Naive thymus-derived CD4-positive, alpha-beta T cell (primary cell): ENCODE results near the gene RBM17. TPM values are rescaled to one million over a fixed set of nuclear protein-coding genes. Genes with fewer than 3 reads are reported as not detected.
"Not testable (repeated sequence)": the region's sequence is repeated elsewhere in the genome, so short reads cannot be mapped to it uniquely, and the experiment has no call there.

Source experiments
- ATAC-seq: fragments of 150-1000 bp; cut with Tn5 transposase; 2 replicates; pipeline ENCODE4 v1.10.0; 2021; ENCODE audit warnings: mild to moderate bottlenecking, moderate library complexity
- CTCF ChIA-PET: fragments of 350-600 bp; sonication (Branson Sonifier 250); formaldehyde crosslinking; loops from one replicate; lab custom pipeline; 2021; ENCODE audit warnings: antibody characterized with exemption; lab: Charles Lee
- POLR2A ChIA-PET: fragments of 350-600 bp; sonication (Branson Sonifier 250); formaldehyde crosslinking; loops from one replicate; lab custom pipeline; 2021; ENCODE audit warnings: antibody characterized with exemption, inconsistent platforms; lab: Charles Lee
- DNase-seq, 9 donors: peaks; one replicate each; pipeline versions ENCODE4 v3.0.0 to v3.0.0-alpha.2; 2020 to 2022; ENCODE audit warnings: mixed read lengths in 1 of 9
- H3K27ac ChIP-seq: one replicate; pipeline ENCODE4 v1.7.0; 2013; ENCODE audit warnings: mild to moderate bottlenecking, low read depth, low read length, moderate library complexity
- H3K27me3 ChIP-seq, 2 donors: one replicate each; pipeline ENCODE4 v1.7.0; 2013; ENCODE audit warnings: low read length in 2 of 2, mild to moderate bottlenecking in 2 of 2, moderate library complexity in 2 of 2; ENCODE audit not compliant: control insufficient read depth in 2 of 2, insufficient read depth in 2 of 2
- H3K36me3 ChIP-seq, 3 experiments: 1 replicate in 2 of 3; 2 replicates in 1 of 3; pipeline ENCODE4 v1.7.0; 2013; ENCODE audit warnings: low read length in 3 of 3, mild to moderate bottlenecking in 3 of 3, moderate library complexity in 1 of 3; ENCODE audit not compliant: insufficient read depth in 3 of 3, control insufficient read depth in 2 of 3
- H3K4me1 ChIP-seq, 2 donors: one replicate each; pipeline ENCODE4 v1.7.0; 2013; ENCODE audit warnings: low read length in 2 of 2, mild to moderate bottlenecking in 2 of 2, moderate library complexity in 1 of 2; ENCODE audit not compliant: control insufficient read depth in 2 of 2, insufficient read depth in 2 of 2
- H3K4me3 ChIP-seq: 2 replicates; pipeline ENCODE4 v1.7.0; 2013; ENCODE audit warnings: mild to moderate bottlenecking, low read length
- H3K9me3 ChIP-seq, 3 experiments: 1 replicate in 2 of 3; 2 replicates in 1 of 3; pipeline ENCODE4 v1.7.0; 2013; ENCODE audit warnings: low read length in 3 of 3; ENCODE audit not compliant: control insufficient read depth in 2 of 3
- H3K27ac Mint-ChIP-seq, 9 donors: one replicate each; pipeline ENCODE4 v1.8.0; 2020 to 2022; ENCODE audit warnings: mixed read lengths in 9 of 9, mild to moderate bottlenecking in 8 of 9, moderate library complexity in 5 of 9, inconsistent platforms in 2 of 9
- H3K27me3 Mint-ChIP-seq, 5 donors: one replicate each; pipeline ENCODE4 v1.8.0; 2021 to 2022; ENCODE audit warnings: mixed read lengths in 5 of 5, mild to moderate bottlenecking in 1 of 5
- H3K36me3 Mint-ChIP-seq, 5 donors: one replicate each; pipeline ENCODE4 v1.8.0; 2020 to 2022; ENCODE audit warnings: mixed read lengths in 5 of 5, mild to moderate bottlenecking in 3 of 5, inconsistent platforms in 1 of 5
- H3K4me1 Mint-ChIP-seq, 7 donors: one replicate each; pipeline ENCODE4 v1.8.0; 2020 to 2022; ENCODE audit warnings: mixed read lengths in 7 of 7, mild to moderate bottlenecking in 3 of 7, inconsistent platforms in 1 of 7
- H3K4me3 Mint-ChIP-seq, 10 donors: one replicate each; pipeline ENCODE4 v1.8.0; 2020 to 2022; ENCODE audit warnings: mild to moderate bottlenecking in 10 of 10, mixed read lengths in 10 of 10, moderate library complexity in 6 of 10, inconsistent platforms in 2 of 10
- H3K9me3 Mint-ChIP-seq, 11 donors: one replicate each; pipeline ENCODE4 v1.8.0; 2020 to 2022; ENCODE audit warnings: mixed read lengths in 11 of 11, mild to moderate bottlenecking in 4 of 11, inconsistent platforms in 1 of 11, moderate library complexity in 1 of 11
- intact Hi-C, 2 donors: fragments of 100-400 bp; cut with micrococcal nuclease; formaldehyde crosslinking; loops; one replicate each; pipeline ENCODE4 v1.15.1; 2023
- polyA plus RNA-seq, 2 donors: library from polyadenylated mRNA; unstranded; fragments of 300-500 nt; fragmentation: Illumina TruSeq; gene quantifications; one replicate each; pipeline ENCODE4 v1.2.3, GENCODE V29; 2021
- total RNA-seq, 6 experiments: library from RNA in 5 of 6; stranded (reverse) in 5 of 6; gene quantifications; 1 replicate in 5 of 6; 2 replicates in 1 of 6; pipeline ENCODE4 v1.2.3 and lab custom pipeline; 2021 to 2026

RBM17 gene
- total and polyA plus RNA-seq, 7 experiments from 2014 or later: 66.6 to 158 (median 121) TPM

DNA sequence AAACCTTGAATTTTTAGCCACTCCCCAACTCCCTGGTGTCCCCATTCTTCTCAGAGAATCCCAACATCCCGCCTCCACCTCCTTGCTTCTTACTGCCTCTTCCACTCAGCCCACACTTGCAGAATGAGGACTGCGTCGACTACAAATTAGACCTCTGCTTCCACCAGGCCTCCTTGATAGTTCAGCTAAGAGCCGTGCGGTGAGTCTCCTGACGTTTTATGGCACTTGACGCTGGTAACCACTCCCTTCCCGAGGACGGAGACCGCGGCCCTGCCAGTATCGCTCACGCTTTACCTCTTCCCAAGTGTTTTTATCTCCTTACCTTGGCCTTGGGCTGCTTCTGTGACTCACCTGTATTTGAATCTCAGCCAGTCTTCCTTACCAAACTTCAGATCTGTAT lies 31.1 kb downstream of the RBM17 start:
- peaks cover 5 to 11% (median 11%) of the 10 kb centered on the region in 3 experiments for H3K36me3 ChIP-seq
- H3K4me3 Mint-ChIP-seq: no peak overlapping the region
- H3K27me3 Mint-ChIP-seq: no peaks in the 10 kb centered on the region
- ChIA-PET POLR2A (interaction anchor here (1.4 kb wide), 1 partner anchor 16 kb away, joined by 3 read pairs; no protein-coding TSS in a partner anchor), CTCF (interaction anchor here (1.4 kb wide), 1 partner anchor 82 kb away, joined by 3 read pairs; the partner anchor contains the start of gene PFKFB3)
- ATAC-seq: no peak
- peaks cover 0 to 15% (median 7%) of the 10 kb centered on the region in 5 donors for H3K36me3 Mint-ChIP-seq
- H3K4me1 ChIP-seq: no peaks in the 10 kb centered on the region
- H3K27me3 ChIP-seq: no peaks in the 10 kb centered on the region
- no peak overlapping the region for H3K27ac ChIP-seq
- peak overlapping the region in 5 of 9 donors; percentile 10 to 79 (median 47) for H3K27ac Mint-ChIP-seq
- no peak for DNase-seq
- no peak overlapping the region for H3K4me3 ChIP-seq
- no peaks in the 10 kb centered on the region for H3K9me3 ChIP-seq
- intact Hi-C loops: no loop called here
- H3K4me1 Mint-ChIP-seq: peaks cover 0 to 7% (median 3%) of the 10 kb centered on the region in 7 donors
- peaks cover 0 to 2% (median 0%) of the 10 kb centered on the region in 11 donors for H3K9me3 Mint-ChIP-seq

DNA sequence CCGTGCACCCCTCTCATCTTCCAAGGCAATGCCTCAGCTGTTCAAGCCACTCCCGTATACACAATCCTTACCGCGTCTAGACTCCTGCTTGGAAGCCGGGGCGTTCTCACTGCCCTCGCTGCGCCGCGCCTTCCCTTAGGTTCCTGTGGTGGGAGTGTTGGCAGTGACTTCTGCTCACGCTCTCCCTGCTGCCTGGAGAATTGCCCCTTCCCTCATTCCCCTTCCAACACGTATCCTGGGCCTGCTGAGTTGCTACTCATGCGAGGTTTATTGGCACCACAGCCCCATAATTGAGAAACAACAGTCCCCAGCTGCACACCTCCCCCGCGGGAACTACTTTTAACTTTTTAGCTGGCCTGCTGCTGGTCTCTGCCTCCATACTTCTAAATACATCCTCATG lies 31.9 kb downstream of the RBM17 start:
- POLR2A ChIA-PET: interaction anchor here (1.4 kb wide), 1 partner anchor 16 kb away, joined by 3 read pairs; no protein-coding TSS in a partner anchor
- Histone ChIP-seq H3K27ac (no peak overlapping the region), H3K27me3 (no peaks in the 10 kb centered on the region), H3K4me3 (no peak overlapping the region), H3K4me1 (no peaks in the 10 kb centered on the region), H3K36me3 (peaks cover 0 to 6% (median 5%) of the 10 kb centered on the region in 3 experiments), H3K9me3 (no peaks in the 10 kb centered on the region)
- ATAC-seq (no peak), DNase-seq (no peak)
- H3K27me3 Mint-ChIP-seq: no peaks in the 10 kb centered on the region
- H3K9me3 Mint-ChIP-seq: peaks cover 0 to 2% (median 0%) of the 10 kb centered on the region in 11 donors
- H3K4me1 Mint-ChIP-seq: peaks cover 0 to 7% (median 3%) of the 10 kb centered on the region in 7 donors
- H3K36me3 Mint-ChIP-seq: peaks cover 0 to 10% (median 3%) of the 10 kb centered on the region in 5 donors
- peak overlapping the region in 5 of 9 donors; percentile 10 to 75 (median 20) for H3K27ac Mint-ChIP-seq
- intact Hi-C loops: no loop called here
- CTCF ChIA-PET: interaction anchor here (1.4 kb wide), 1 partner anchor 82 kb away, joined by 3 read pairs; the partner anchor contains the start of gene PFKFB3
- H3K4me3 Mint-ChIP-seq: no peak overlapping the region

GRCh38 chr10:6121146-6121545 lies 32.3 kb downstream of the RBM17 start:
- DNase-seq (no peak), ATAC-seq (no peak)
- POLR2A ChIA-PET: no interaction called here
- H3K4me1 ChIP-seq: no peaks in the 10 kb centered on the region
- H3K4me3 ChIP-seq: no peak overlapping the region
- H3K27me3 ChIP-seq: no peaks in the 10 kb centered on the region
- peaks cover 0 to 1% (median under 1%) of the 10 kb centered on the region in 3 experiments for H3K36me3 ChIP-seq
- Mint-ChIP-seq H3K27ac (peak overlapping the region in 3 of 9 donors; percentile 18 to 43 (median 41)), H3K4me3 (no peak overlapping the region), H3K9me3 (peaks cover 0 to 2% (median 0%) of the 10 kb centered on the region in 11 donors), H3K36me3 (peaks cover 0 to 7% (median 0%) of the 10 kb centered on the region in 5 donors), H3K4me1 (peaks cover 0 to 7% (median 3%) of the 10 kb centered on the region in 7 donors), H3K27me3 (no peaks in the 10 kb centered on the region)
- H3K27ac ChIP-seq: no peak overlapping the region
- CTCF ChIA-PET: no interaction called here
- intact Hi-C loops: no loop called here
- H3K9me3 ChIP-seq: no peaks in the 10 kb centered on the region

GRCh38 chr10:6123532-6123931 lies 34.7 kb downstream of the RBM17 start:
- Histone ChIP-seq H3K27ac (no peak overlapping the region), H3K9me3 (no peaks in the 10 kb centered on the region), H3K4me3 (no peak overlapping the region), H3K27me3 (no peaks in the 10 kb centered on the region), H3K36me3 (no peaks in the 10 kb centered on the region), H3K4me1 (no peaks in the 10 kb centered on the region)
- POLR2A ChIA-PET: interaction anchor here (2.0 kb wide), 1 partner anchor 44 kb away, joined by 8 read pairs; no protein-coding TSS in a partner anchor
- peaks cover 0 to 2% (median 0%) of the 10 kb centered on the region in 11 donors for H3K9me3 Mint-ChIP-seq
- H3K27ac Mint-ChIP-seq: peak overlapping the region in 1 of 9 donors; percentile 34
- CTCF ChIA-PET: interaction anchor here (0.6 kb wide), 1 partner anchor 28 kb away, joined by 3 read pairs; no protein-coding TSS in a partner anchor
- no peaks in the 10 kb centered on the region for H3K27me3 Mint-ChIP-seq
- H3K4me1 Mint-ChIP-seq: peaks cover 0 to 11% (median 3%) of the 10 kb centered on the region in 7 donors
- no peak overlapping the region for H3K4me3 Mint-ChIP-seq
- intact Hi-C loops: no loop called here
- ATAC-seq (peak; percentile 50), DNase-seq (no peak)
- H3K36me3 Mint-ChIP-seq: peaks cover 0 to 3% (median 0%) of the 10 kb centered on the region in 5 donors

DNA sequence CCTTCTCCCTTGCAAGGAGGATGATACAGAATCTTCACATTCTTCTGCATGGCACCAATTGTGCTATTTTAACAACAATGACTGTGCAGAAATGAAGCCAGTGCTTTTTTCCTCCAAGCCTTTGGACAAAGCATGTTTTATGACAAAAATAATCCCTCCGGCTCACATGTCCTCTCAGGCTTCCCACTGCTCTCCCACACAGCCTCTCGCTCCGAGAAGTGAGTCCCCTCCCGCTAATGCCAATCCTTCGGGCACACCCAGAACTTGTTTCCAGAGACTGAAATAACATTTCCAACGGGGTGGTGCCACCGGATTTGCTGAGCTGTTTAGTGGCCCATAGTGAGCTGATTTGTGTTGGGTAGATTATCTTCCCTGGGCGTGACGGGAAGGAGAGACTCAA lies 35.8 kb downstream of the RBM17 start:
- Histone ChIP-seq H3K4me3 (no peak overlapping the region), H3K4me1 (peaks cover 2 to 5% of the 10 kb centered on the region in 2 donors), H3K27me3 (no peaks in the 10 kb centered on the region), H3K36me3 (no peaks in the 10 kb centered on the region), H3K27ac (no peak overlapping the region), H3K9me3 (no peaks in the 10 kb centered on the region)
- ATAC-seq (no peak), DNase-seq (no peak)
- peaks cover 10 to 22% (median 13%) of the 10 kb centered on the region in 7 donors for H3K4me1 Mint-ChIP-seq
- ChIA-PET POLR2A (interaction anchor here (0.6 to 2.0 kb wide), 2 partner anchors 43 to 167 kb away, joined by 5 to 8 read pairs; no protein-coding TSS in a partner anchor), CTCF (interaction anchor here (1.2 kb wide), 1 partner anchor 12 kb away, joined by 3 read pairs; no protein-coding TSS in a partner anchor)
- H3K36me3 Mint-ChIP-seq: no peaks in the 10 kb centered on the region
- no peak overlapping the region for H3K4me3 Mint-ChIP-seq
- no peak overlapping the region for H3K27ac Mint-ChIP-seq
- intact Hi-C loops: no loop called here
- H3K27me3 Mint-ChIP-seq: peaks cover 0 to 6% (median under 1%) of the 10 kb centered on the region in 5 donors
- H3K9me3 Mint-ChIP-seq: peaks cover 0 to 2% (median 0%) of the 10 kb centered on the region in 11 donors

DNA sequence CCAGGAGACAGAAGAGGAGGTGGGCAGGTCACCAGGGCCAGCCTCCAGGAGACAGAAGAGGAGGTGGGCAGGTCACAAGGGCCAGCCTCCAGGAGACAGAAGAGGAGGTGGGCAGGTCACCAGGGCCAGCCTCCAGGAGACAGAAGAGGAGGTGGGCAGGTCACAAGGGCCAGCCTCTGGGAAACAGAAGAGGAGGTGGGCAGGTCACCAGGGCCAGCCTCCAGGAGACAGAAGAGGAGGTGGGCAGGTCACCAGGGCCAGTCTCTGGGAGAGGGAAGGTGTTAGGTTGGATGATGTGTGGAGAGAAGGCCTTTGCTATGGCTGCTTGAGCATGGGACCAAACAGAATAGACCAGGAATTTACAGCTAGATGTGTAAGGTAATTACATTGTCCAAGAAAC lies 38.6 kb downstream of the RBM17 start:
- DNase-seq, H3K27ac Mint-ChIP-seq, intact Hi-C loops, H3K4me3 Mint-ChIP-seq, H3K27me3 ChIP-seq, H3K36me3 Mint-ChIP-seq, H3K4me3 ChIP-seq, H3K9me3 ChIP-seq, H3K27ac ChIP-seq, CTCF ChIA-PET, POLR2A ChIA-PET, H3K9me3 Mint-ChIP-seq, H3K36me3 ChIP-seq, ATAC-seq: not testable (repeated sequence)
- Mint-ChIP-seq H3K27me3 (peaks cover 0 to 10% (median 5%) of the 10 kb centered on the region in 5 donors), H3K4me1 (peaks cover 16 to 35% (median 20%) of the 10 kb centered on the region in 7 donors)
- H3K4me1 ChIP-seq: peaks cover 11 to 12% of the 10 kb centered on the region in 2 donors
